ENCODE measurements around the gene NME3. TPM values are rescaled to one million over a fixed set of nuclear protein-coding genes. Genes with fewer than 3 reads are reported as not detected.

Gene NME3
- total and polyA plus RNA-seq, 2 of the 13 experiments (the other 11 are each of a cell fraction or from before 2014, with no cell fraction given), result 10.4 to 15.9 TPM

DNA sequence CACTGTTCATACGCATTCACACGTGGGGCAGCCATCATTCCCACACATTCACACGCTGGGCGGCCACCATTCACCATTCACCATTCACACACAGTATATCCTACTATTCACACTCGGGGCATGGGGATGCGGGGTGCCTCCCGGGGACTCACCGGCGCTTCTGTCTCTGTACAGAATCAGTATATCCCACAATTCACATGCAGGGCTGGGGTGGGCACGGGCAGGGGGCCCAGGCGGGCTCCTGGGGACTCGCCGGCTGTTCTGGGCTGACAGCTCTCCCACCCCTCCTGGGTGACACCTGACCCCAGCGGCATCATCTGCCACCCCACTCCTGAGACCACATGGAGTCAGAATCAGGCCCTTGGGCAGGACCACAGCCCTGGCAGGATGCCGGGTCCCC is 9.6 kb downstream of the NME3 start (continued):
- no peak for TF ChIP-seq ZNF333 (CRISPR knock-in tag; IDR thresholded peaks at IDR 0.05; ENCODE audit: borderline replicate concordance)

GRCh38 chr16:1760911-1761310 is 10.4 kb downstream of the NME3 start:
- H4K20me1 ChIP-seq (ENCODE audit: insufficient read depth, low read length), result no peaks in the 10 kb centered on the region
- no peak overlapping the region for H3K4me3 ChIP-seq (replicated peaks in 1 of 3; ENCODE audit: insufficient read depth in 1 of 3, low read depth in 2 of 3, low read length in 3 of 3)
- H3K36me3 ChIP-seq (replicated peaks in 1 of 2; ENCODE audit: control insufficient read depth in 1 of 2, insufficient read depth in 2 of 2, low read length in 2 of 2), result peaks cover 20 to 35% of the 10 kb centered on the region in 2 experiments; a peak in 4 of 5 replicates
- in situ Hi-C loops (cut with HindIII; ENCODE audit: extremely low pct_ligation_motif_present, low pct_unique_long_range_greater_than_20kb) (no loop called here), intact Hi-C loops (cut with micrococcal nuclease; ENCODE audit: unreplicated experiment) (no loop called here)
- no peaks in the 10 kb centered on the region for H3K27me3 ChIP-seq (ENCODE audit: control insufficient read depth in 1 of 2, insufficient read depth in 2 of 2, low read length in 2 of 2)
- H3K9ac ChIP-seq (ENCODE audit: insufficient read depth, low read depth, low read length), result no peak overlapping the region
- 96% methylated on average over 5 of the region's 15 CpGs for WGBS (ENCODE audit: low lambda C conversion rate)
- no peak overlapping the region for H3K27ac ChIP-seq (ENCODE audit: extremely low read length, insufficient read depth, low read length)
- H2AFZ ChIP-seq (ENCODE audit: low read length), result no peak overlapping the region
- TF ChIP-seq TFDP2 (CRISPR knock-in tag; IDR thresholded peaks at IDR 0.05) (no peak), SRF (IDR thresholded peaks at IDR 0.05; ENCODE audit: low read depth, low read length) (no peak), AGO2 (optimal IDR thresholded peaks at IDR 0.05; ENCODE audit: low read depth, low read length) (peak; percentile 26)
- H3K4me1 ChIP-seq (ENCODE audit: insufficient read depth, low read length), result peaks cover 10% of the 10 kb centered on the region
- FAIRE-seq, result no peak
- DNase-seq (ENCODE audit: low spot score), result no peak
- CTCF ChIA-PET (ENCODE audit: low intra/inter-chr PET ratio, low total read pairs), result no interaction called here
- no peak overlapping the region for H3K4me2 ChIP-seq (ENCODE audit: low read depth, low read length)
- BruUV-seq (replicated peaks), result no TSS peak
- H3K79me2 ChIP-seq (ENCODE audit: insufficient read depth, low read length), result no peaks in the 10 kb centered on the region
- H3K9me3 ChIP-seq (ENCODE audit: low read length), result no peaks in the 10 kb centered on the region
- POLR2A ChIA-PET, result no interaction called here
- no peak for ATAC-seq

DNA sequence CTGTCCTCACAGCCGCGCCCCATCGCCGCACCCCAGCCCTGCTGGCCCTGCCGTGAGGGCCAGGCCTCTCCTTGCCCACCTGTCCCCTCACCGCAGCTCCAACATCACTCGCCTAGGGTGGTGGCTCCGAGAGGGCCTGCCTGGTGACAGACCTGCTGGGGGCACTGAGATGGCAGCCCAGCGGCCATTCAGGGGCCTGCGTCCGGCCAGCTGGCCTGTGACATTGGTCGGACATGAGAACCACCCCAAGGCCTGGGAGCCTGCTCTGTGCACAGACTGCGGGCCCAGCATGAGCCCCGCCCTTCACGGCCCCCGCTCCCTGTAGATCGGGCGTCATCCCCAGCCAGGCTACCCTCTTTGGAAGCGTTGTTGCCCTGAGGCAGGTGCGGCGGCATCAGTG is 11.8 kb downstream of the NME3 start:
- Histone ChIP-seq H3K9me3 (ENCODE audit: low read length) (no peaks in the 10 kb centered on the region), H3K36me3 (replicated peaks in 1 of 2; ENCODE audit: control insufficient read depth in 1 of 2, insufficient read depth in 2 of 2, low read length in 2 of 2) (peaks cover 14 to 35% of the 10 kb centered on the region in 2 experiments; a peak in 4 of 5 replicates), H3K27me3 (ENCODE audit: control insufficient read depth in 1 of 2, insufficient read depth in 2 of 2, low read length in 2 of 2) (no peaks in the 10 kb centered on the region), H3K4me3 (replicated peaks in 1 of 3; ENCODE audit: insufficient read depth in 1 of 3, low read depth in 2 of 3, low read length in 3 of 3) (no peak overlapping the region), H3K27ac (ENCODE audit: extremely low read length, insufficient read depth, low read length) (no peak overlapping the region), H3K4me1 (ENCODE audit: insufficient read depth, low read length) (peaks cover 10% of the 10 kb centered on the region), H3K9ac (ENCODE audit: insufficient read depth, low read depth, low read length) (no peak overlapping the region), H3K79me2 (ENCODE audit: insufficient read depth, low read length) (no peaks in the 10 kb centered on the region), H3K4me2 (ENCODE audit: low read depth, low read length) (no peak overlapping the region), H2AFZ (ENCODE audit: low read length) (no peak overlapping the region), H4K20me1 (ENCODE audit: insufficient read depth, low read length) (no peaks in the 10 kb centered on the region)
- no TSS peak for BruUV-seq (replicated peaks)
- ATAC-seq, result no peak
- WGBS (ENCODE audit: low lambda C conversion rate), result 98% methylated on average over 10 of the region's 21 CpGs
- no peak for DNase-seq (ENCODE audit: low spot score)
- intact Hi-C loops (cut with micrococcal nuclease; ENCODE audit: unreplicated experiment), result no loop called here
- in situ Hi-C loops (cut with HindIII; ENCODE audit: extremely low pct_ligation_motif_present, low pct_unique_long_range_greater_than_20kb), result no loop called here
- POLR2A ChIA-PET, result no interaction called here
- CTCF ChIA-PET (ENCODE audit: low intra/inter-chr PET ratio, low total read pairs), result no interaction called here
- FAIRE-seq, result no peak
- TF ChIP-seq AGO2 (optimal IDR thresholded peaks at IDR 0.05; ENCODE audit: low read depth, low read length), result peak; percentile 69
- TF ChIP-seq, protein P1, sequence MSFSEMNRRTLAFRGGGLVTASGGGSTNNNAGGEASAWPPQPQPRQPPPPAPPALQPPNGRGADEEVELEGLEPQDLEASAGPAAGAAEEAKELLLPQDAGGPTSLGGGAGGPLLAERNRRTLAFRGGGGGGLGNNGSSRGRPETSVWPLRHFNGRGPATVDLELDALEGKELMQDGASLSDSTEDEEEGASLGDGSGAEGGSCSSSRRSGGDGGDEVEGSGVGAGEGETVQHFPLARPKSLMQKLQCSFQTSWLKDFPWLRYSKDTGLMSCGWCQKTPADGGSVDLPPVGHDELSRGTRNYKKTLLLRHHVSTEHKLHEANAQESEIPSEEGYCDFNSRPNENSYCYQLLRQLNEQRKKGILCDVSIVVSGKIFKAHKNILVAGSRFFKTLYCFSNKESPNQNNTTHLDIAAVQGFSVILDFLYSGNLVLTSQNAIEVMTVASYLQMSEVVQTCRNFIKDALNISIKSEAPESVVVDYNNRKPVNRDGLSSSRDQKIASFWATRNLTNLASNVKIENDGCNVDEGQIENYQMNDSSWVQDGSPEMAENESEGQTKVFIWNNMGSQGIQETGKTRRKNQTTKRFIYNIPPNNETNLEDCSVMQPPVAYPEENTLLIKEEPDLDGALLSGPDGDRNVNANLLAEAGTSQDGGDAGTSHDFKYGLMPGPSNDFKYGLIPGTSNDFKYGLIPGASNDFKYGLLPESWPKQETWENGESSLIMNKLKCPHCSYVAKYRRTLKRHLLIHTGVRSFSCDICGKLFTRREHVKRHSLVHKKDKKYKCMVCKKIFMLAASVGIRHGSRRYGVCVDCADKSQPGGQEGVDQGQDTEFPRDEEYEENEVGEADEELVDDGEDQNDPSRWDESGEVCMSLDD (CRISPR knock-in tag; IDR thresholded peaks at IDR 0.05; ENCODE audit: borderline replicate concordance), result no peak
- TF ChIP-seq ZNF724P (CRISPR knock-in tag; IDR thresholded peaks at IDR 0.05; ENCODE audit: borderline replicate concordance), result no peak
- no peak for TF ChIP-seq ZNF34 (CRISPR knock-in tag; IDR thresholded peaks at IDR 0.05; ENCODE audit: borderline replicate concordance)

Data from HepG2 (cell line).